ENCODE data around the gene CNIH3.

CNIH3 gene

GRCh38 chr1:224783006-224783651 is 167.0 kb downstream of the CNIH3 start:
- no peak for ATAC-seq
- no peak for TF ChIP-seq ZNF565 (CRISPR knock-in tag; conservative IDR thresholded peaks at IDR 0.05; ENCODE audit: low read depth)
- TF ChIP-seq, protein P1, sequence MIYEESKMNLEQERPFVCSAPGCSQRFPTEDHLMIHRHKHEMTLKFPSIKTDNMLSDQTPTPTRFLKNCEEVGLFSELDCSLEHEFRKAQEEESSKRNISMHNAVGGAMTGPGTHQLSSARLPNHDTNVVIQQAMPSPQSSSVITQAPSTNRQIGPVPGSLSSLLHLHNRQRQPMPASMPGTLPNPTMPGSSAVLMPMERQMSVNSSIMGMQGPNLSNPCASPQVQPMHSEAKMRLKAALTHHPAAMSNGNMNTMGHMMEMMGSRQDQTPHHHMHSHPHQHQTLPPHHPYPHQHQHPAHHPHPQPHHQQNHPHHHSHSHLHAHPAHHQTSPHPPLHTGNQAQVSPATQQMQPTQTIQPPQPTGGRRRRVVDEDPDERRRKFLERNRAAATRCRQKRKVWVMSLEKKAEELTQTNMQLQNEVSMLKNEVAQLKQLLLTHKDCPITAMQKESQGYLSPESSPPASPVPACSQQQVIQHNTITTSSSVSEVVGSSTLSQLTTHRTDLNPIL (CRISPR knock-in tag; IDR thresholded peaks at IDR 0.05; ENCODE audit: low read depth), result no peak
- no peak for TF ChIP-seq ESRRG (CRISPR knock-in tag; IDR thresholded peaks at IDR 0.05)
- TF ChIP-seq ZNF70 (CRISPR knock-in tag; IDR thresholded peaks at IDR 0.05), result no peak
- no peak for TF ChIP-seq SNAI2 (CRISPR knock-in tag; IDR thresholded peaks at IDR 0.05)
- no peak for TF ChIP-seq TOX (CRISPR knock-in tag; IDR thresholded peaks at IDR 0.05; ENCODE audit: borderline replicate concordance)
- TF ChIP-seq TCF4 (CRISPR knock-in tag; IDR thresholded peaks at IDR 0.05; ENCODE audit: borderline replicate concordance), result no peak
- no peak for TF ChIP-seq CSRNP3 (CRISPR knock-in tag; IDR thresholded peaks at IDR 0.05)
- no peak for TF ChIP-seq BACH2 (CRISPR knock-in tag; IDR thresholded peaks at IDR 0.05; ENCODE audit: borderline replicate concordance)
- TF ChIP-seq ZFP30 (CRISPR knock-in tag; IDR thresholded peaks at IDR 0.05), result no peak
- no peak for TF ChIP-seq ZFP3 (CRISPR knock-in tag; IDR thresholded peaks at IDR 0.05)
- TF ChIP-seq OSR1 (CRISPR knock-in tag; IDR thresholded peaks at IDR 0.05), result no peak

DNA sequence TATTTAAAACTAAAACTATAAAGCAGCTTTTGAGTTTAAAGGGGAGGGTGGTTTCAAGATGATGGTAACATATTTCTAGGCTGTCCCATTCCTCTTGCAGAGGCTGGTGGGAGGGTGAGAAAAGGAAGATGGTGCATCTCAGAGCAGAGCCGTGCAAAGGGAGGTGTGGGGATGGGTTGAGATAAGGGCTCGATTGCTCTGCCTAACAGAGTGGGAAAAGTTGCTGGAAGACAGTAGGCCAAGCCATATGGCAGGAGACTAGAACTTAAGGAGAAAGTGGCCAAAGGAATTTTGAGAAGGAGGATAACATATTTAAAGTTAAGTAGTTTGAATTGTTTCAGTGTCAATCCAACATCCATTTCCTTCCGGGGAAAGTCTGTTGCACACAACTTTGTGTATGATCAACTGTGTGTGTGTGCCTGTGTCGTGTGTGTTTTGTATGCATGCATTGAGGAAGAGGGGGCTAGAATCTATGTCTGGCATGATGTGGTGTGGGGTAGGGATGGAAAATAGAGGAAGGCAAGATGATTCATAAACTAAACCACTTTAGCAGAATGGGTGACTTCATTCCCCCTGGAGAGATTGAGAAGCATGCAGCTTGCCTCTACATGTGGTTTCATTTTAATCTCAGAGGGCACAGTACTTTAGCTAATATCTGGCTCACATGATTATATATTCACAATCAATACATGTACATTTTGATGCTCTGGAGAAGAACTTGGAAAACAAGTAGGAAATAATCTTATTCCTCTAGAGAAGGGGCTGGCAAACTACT is 168.3 kb downstream of the CNIH3 start:
- TF ChIP-seq RARB (CRISPR knock-in tag; IDR thresholded peaks at IDR 0.05), result no peak
- no peak for TF ChIP-seq TCF4 (CRISPR knock-in tag; IDR thresholded peaks at IDR 0.05; ENCODE audit: borderline replicate concordance)
- TF ChIP-seq ZNF8 (CRISPR knock-in tag; IDR thresholded peaks at IDR 0.05), result no peak
- TF ChIP-seq ARNTL (CRISPR knock-in tag; IDR thresholded peaks at IDR 0.05; ENCODE audit: borderline replicate concordance, low read depth), result no peak
- no peak for TF ChIP-seq ZFP3 (CRISPR knock-in tag; IDR thresholded peaks at IDR 0.05)
- TF ChIP-seq, protein P2, sequence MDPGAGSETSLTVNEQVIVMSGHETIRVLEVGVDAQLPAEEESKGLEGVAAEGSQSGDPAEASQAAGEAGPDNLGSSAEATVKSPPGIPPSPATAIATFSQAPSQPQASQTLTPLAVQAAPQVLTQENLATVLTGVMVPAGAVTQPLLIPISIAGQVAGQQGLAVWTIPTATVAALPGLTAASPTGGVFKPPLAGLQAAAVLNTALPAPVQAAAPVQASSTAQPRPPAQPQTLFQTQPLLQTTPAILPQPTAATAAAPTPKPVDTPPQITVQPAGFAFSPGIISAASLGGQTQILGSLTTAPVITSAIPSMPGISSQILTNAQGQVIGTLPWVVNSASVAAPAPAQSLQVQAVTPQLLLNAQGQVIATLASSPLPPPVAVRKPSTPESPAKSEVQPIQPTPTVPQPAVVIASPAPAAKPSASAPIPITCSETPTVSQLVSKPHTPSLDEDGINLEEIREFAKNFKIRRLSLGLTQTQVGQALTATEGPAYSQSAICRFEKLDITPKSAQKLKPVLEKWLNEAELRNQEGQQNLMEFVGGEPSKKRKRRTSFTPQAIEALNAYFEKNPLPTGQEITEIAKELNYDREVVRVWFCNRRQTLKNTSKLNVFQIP (CRISPR knock-in tag; IDR thresholded peaks at IDR 0.05; ENCODE audit: borderline replicate concordance, low read depth), result no peak
- peak; percentile 64 for ATAC-seq

DNA sequence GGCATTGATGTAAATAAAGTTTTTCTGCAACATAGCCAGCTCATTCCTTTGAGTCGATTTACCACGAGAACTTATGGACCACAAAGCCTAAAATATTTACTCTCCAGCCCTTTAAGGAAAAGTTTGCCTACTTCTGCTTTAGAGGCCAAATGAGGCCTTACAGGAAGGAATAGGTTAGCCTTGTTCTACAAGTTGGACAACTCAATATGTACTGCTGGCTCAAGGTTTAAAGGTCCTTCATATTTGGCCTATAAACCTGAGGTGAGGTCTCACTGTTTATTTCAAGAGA is 168.9 kb downstream of the CNIH3 start:
- TF ChIP-seq ESRRG (CRISPR knock-in tag; IDR thresholded peaks at IDR 0.05) (no peak), PATZ1 (CRISPR knock-in tag; IDR thresholded peaks at IDR 0.05; ENCODE audit: borderline replicate concordance) (no peak), CSRNP3 (CRISPR knock-in tag; IDR thresholded peaks at IDR 0.05) (no peak), ZFP3 (CRISPR knock-in tag; IDR thresholded peaks at IDR 0.05) (no peak), SNAI2 (CRISPR knock-in tag; IDR thresholded peaks at IDR 0.05) (no peak), CSDC2 (CRISPR knock-in tag; IDR thresholded peaks at IDR 0.05) (no peak), RARB (CRISPR knock-in tag; IDR thresholded peaks at IDR 0.05) (no peak), ZFP30 (CRISPR knock-in tag; IDR thresholded peaks at IDR 0.05) (no peak), OSR1 (CRISPR knock-in tag; IDR thresholded peaks at IDR 0.05) (no peak), PPARA (CRISPR knock-in tag; IDR thresholded peaks at IDR 0.05; ENCODE audit: borderline replicate concordance) (no peak), ARNTL (CRISPR knock-in tag; IDR thresholded peaks at IDR 0.05; ENCODE audit: borderline replicate concordance, low read depth) (no peak), ZNF8 (CRISPR knock-in tag; IDR thresholded peaks at IDR 0.05) (no peak), ZC3H10 (CRISPR knock-in tag; IDR thresholded peaks at IDR 0.05) (no peak)
- TF ChIP-seq, protein P3, sequence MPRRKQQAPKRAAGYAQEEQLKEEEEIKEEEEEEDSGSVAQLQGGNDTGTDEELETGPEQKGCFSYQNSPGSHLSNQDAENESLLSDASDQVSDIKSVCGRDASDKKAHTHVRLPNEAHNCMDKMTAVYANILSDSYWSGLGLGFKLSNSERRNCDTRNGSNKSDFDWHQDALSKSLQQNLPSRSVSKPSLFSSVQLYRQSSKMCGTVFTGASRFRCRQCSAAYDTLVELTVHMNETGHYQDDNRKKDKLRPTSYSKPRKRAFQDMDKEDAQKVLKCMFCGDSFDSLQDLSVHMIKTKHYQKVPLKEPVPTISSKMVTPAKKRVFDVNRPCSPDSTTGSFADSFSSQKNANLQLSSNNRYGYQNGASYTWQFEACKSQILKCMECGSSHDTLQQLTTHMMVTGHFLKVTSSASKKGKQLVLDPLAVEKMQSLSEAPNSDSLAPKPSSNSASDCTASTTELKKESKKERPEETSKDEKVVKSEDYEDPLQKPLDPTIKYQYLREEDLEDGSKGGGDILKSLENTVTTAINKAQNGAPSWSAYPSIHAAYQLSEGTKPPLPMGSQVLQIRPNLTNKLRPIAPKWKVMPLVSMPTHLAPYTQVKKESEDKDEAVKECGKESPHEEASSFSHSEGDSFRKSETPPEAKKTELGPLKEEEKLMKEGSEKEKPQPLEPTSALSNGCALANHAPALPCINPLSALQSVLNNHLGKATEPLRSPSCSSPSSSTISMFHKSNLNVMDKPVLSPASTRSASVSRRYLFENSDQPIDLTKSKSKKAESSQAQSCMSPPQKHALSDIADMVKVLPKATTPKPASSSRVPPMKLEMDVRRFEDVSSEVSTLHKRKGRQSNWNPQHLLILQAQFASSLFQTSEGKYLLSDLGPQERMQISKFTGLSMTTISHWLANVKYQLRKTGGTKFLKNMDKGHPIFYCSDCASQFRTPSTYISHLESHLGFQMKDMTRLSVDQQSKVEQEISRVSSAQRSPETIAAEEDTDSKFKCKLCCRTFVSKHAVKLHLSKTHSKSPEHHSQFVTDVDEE (CRISPR knock-in tag; IDR thresholded peaks at IDR 0.05), result no peak
- TF ChIP-seq, protein P2 (CRISPR knock-in tag; IDR thresholded peaks at IDR 0.05; ENCODE audit: borderline replicate concordance, low read depth), result no peak
- ATAC-seq, result no peak

Measured in SK-N-SH treated with all-trans-retinoic acid at 6 μM for 48 hours (cell line).